Dermis microvascular lymphatic vessel endothelial cell (primary cell): Measurements from ENCODE around the gene ISOC2. TPM values are rescaled to one million over a fixed set of nuclear protein-coding genes. Genes with fewer than 3 reads are reported as not detected.
"Not testable (repeated sequence)": the region's sequence is repeated elsewhere in the genome, so short reads cannot be mapped to it uniquely, and the experiment has no call there.

Source experiments
- DNase-seq, 2 donors: peaks; one replicate each; pipeline versions ENCODE4 v3.0.0 to v3.0.0-alpha.2; 2010; ENCODE audit warnings: low read depth in 2 of 2
- total RNA-seq: library from RNA; depleted of rRNA; stranded (reverse); fragments of >200 nt; gene quantifications from 2 replicates; pipeline ENCODE4 v1.2.1, GENCODE V29; 2014

The ISOC2 gene
- total RNA-seq, 1 donor from 2014 or later, result 61.0 TPM

DNA sequence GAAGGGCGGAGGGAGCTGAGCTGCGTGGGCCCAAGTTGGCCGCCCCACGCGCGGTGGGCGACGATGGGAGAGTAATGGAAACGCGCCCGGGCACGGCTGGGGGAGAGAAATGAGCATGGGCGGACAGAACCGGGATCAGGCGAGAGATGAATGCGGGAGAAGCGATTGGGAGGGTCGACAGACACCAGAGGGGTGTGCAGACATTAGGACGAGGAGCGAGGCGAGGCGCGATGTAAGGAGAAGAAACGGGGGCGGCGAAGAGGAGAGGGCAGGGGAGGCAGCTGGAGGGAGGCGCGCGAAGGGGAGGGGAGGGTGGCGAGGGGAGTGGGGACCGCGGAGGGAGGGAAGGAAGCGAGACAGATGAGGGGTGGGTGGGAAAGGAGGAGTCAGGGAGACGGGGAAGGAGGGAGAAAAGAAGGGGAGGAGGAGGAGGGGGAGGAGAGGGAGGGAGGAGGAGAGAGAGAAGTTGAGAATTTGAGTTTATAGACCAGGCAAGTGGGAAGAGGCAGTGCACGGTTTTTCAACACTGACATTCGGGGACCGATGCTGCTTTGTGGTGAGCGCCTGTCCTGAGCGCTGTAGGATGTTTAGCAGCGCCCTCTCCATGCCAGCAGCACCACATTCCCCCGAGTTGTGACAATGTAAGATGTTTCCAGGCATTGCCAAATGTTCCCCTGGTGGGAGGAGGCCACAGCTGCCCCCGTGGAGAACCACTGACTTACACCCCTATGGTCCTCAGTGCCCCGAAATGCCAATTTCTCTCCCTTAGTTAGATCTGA lies 18.2 kb downstream of the ISOC2 start, which contains the start of gene SHISA7:
SHISA7 (minus strand) TSS at position 256 of the 779 bp plus-strand sequence. CDS start 437 bp downstream, outside the sequence.
- no peak for DNase-seq

DNA sequence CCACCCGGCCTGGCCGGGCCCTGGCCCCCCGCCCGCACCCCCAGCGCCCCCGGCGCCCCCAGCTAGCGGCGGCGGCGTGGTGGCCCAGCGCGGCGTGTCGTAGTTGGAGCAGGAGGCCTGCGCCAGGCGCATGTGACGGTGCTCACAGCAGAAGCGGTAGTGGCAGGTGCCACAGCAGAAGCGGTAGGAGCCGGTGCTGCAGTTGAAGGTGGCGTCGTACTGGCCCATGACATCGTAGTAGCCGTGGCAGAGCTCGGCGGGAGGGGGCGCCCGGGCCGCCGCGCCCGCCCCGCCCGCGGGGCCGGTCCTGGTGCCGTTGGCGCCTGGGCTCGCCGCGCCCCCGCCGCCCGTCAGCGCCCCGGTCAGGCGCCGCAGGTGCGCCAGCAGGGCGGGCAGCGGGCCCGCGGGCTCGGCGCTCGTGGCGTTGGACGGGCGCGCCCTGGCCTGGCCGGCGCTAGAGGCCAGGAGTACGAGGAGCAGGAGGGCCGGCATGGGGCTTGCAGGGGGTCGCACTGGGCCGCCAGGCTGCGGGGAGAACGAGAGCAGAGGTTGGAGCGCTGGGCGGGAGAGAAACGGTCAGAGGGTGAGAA lies 19.0 kb downstream of the ISOC2 start:
- DNase-seq, result no peak

DNA sequence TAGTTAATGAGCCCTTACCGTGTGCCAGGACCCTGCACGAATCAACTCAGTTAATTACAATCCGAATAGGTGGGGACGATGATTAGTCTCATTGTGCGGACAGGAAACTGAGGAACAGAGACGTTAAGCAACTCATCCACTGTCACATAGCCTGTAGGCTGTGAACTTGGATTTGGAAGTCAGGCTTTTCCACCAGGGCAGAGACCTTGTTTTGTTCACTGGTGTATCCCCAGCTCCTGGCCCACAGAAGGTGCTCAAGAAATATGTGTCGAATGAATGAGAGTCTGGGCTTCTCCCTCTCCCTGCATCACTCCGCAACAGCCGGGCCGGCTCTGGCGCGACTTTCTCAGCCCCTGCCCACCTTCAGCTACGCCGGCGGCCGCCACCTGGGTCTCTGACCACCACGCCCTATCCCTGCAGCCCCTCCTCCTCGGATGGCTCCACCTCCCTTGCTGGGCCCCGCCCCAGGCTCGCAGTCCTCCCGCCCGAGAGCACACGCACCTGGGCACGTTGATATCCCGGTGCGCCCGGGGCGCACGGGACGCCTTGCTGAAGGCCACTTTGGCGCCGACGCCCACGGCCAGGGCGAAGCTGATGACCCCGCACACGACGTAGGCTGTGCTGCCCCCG lies 19.6 kb downstream of the ISOC2 start:
- no peak for DNase-seq

DNA sequence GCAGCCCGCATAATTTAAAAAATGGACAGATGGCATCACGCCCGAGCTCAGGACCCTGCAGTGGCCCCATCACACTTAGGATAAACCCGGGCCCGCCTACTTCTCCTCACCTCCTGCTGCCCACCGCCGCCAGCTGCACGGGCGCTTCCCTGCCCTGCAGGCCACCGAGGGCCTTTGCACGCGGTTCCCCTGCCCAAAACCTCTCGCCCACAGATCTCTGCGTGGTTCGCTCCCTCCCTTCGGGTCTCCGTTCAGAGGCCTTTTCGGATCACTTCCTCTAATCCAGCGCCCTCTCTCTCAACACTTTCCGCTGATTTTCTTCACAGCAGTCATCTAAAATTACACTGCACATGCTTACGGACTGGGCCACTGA lies 20.1 kb downstream of the ISOC2 start:
- DNase-seq, result no peak

DNA sequence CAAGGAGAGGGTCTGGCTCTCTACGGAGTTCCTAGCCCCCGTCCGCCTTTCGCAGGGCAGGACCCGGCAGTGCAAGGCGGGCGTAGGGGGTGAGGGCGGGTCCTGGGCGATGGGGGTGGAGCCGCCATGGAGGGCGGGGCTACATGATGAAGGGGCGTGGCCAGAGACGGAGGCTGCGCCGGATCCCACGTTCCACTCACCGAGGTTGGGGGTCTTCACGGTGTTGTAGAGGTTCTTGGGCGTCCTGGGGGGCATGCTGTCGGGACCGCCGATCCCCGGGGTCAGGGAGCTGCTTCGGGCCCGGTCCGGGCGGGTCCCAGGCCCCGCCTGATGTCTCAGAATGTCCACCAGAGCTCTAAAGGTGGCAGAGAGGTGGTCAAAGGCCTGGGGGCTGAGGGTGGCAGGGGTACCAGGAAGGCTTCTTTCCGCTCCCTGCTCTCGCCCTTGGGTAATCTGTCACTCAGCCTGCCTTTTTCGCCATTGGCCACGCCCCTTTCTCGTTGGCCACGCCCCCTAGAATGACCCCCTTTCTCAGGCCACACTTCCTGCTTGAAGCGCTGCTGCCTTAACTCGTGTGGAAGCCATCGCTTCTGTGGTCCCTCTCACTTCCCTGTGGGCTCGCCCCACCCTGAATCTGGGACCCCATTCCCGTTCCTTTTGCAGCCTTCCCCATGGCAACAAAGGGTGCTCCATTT lies 20.9 kb downstream of the ISOC2 start:
- no peak for DNase-seq

DNA sequence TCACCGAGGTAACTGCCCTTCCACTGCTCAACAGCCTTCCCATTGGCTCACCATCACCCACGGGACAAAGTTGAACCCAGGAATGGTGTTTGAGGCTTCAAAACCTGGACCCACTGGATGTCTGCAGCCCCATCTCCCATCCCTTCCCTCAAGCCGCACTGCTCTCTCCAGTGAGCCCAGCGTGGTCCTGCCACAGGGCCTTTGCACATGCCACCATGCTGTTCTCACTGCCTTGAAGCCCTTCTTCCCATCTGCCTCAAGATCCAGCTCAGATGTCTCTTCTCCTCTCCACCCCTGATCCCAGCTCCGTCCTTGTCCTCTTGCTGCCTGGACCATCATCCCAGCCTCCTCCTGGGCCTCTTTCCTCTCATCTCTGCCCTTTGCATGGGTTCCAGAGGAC lies 22.4 kb downstream of the ISOC2 start:
- DNase-seq, result no peak

DNA sequence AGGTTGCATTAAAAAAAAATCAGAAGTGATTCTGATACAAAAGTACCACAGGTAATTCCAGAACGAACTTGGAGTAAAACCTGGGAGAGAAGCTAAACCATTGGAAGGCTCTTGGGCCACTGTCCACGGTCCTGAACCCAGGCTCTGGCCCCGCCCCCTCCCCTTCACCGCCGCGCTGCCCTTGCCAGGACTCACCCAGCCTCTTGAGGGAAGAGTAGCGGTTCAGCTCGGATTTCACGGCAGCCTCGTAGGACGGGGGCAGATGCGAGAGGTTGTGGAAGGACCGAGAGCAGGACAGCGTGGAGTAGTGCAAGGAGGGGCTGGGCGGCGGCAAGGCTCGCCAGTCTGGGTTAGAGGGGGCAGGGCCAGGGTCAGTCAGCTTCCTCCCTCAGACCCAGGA lies 24.0 kb downstream of the ISOC2 start:
- DNase-seq, result peak in 1 of 2 donors; percentile 61

DNA sequence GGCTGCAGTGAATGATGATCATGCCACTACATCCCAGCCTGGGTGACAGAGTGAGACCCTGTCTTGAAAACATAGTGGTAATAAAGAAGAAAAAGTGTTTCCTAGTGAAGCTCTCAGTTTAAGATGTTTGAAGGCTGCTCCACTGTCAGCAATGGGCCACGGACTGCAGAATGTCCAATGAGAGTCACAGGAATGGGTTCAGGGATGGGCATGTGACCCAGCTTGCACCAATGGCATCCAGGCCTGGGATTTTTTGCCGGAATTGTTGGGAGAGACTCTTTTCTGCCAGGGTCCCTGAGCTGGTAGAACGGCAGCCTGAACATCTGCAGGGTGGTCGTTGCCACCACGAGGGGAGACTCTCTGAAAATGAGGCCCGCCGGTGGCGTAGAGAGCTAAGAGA lies 24.6 kb downstream of the ISOC2 start:
- no peak for DNase-seq

DNA sequence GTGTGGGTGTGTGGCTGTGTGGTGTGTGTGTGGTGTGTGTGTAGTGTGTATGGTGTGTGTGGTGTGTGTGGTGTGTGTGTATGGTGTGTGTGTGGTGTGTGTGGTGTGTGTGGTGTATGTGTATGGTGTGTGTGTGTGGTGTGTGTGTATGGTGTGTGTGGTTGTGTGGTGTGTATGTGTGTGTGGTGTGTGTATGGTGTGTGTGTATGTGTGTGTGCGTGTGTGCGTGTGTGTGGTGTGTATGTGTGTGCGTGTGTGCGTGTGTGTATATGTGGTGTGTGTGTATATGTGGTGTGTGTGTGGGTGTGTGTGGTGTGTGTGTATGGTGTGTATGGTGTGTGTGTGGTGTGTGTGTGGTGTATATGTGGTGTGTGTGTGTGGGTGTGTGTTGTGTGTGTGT lies 26.4 kb downstream of the ISOC2 start:
- DNase-seq, result no peak

DNA sequence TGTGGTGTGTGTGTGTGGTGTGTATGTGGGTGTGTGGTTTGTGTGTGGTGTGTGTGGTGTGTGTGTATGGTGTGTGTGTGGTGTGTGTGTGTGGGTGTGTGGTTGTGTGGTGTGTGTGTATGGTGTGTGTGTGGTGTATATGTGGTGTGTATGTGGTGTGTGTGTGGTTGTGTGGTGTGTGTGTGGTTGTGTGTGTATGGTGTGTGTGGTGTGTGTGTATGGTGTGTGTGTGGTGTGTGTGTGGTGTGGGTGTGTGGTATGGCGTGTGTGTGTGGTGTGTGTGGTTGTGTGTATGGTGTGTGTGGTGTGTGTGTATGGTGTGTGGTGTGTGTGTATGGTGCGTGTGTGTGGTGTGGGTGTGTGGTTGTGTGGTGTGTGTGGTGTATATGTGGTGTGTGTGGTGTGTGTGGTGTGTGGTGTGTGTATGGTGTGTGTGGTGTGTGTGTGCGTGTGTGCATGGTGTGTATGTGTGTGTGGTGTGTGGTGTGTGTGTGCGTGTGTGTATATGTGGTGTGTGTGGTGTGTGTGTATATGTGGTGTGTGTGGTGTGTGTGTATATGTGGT lies 27.0 kb downstream of the ISOC2 start:
- no peak for DNase-seq

DNA sequence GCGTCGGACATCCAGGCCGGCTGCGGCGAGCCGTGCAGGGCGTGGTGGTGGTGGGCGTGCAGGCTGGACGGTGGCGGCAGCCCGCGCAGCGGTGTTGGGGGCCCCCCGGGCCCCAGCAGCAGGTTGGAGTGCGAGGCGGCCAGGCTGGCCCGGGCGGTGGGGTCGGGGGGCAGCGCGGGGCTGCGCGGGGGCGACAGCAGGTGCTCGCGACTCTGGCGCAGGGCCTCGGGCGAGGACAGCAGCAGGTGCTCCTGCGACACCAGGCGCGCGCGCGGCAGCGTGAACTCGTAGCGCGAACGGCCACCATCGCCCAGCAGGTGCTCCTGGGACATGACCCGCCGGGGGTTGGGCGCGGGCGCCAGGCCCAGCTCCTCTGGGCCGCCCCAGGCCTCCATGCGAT lies 28.1 kb downstream of the ISOC2 start:
- no peak for DNase-seq

DNA sequence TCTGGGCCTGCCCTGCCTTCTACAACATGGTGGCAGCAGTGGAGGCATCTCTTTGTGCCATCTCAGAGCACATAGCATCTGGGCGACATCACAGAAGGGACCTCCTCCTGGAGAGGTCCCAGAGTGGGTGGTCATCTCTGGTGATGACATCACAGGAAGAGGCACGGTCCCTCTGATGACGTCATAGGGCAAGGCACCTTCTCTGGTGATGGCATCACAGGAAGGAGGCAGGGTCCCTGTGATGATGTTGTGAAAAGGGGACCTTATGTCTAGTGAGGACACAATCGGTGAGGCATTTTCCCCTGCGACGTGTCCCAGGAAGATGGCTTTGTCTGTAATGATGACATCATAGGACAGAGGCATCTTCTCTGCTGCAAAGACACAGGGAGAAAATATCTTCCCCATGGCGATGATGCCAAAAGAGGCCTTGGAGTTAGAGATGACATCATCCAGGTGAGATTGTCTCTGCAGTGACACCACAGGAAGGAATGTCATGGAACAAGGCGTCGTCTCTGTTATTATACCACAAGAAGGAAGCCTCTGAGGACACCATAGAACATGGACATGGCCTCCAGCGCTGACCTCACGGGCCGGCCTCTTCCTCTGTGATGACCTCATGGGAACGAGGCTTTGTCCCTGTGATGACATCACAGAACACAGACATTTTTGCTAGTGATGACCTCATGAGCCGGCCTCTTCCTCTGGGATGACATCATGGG lies 29.0 kb downstream of the ISOC2 start:
- no peak for DNase-seq

DNA sequence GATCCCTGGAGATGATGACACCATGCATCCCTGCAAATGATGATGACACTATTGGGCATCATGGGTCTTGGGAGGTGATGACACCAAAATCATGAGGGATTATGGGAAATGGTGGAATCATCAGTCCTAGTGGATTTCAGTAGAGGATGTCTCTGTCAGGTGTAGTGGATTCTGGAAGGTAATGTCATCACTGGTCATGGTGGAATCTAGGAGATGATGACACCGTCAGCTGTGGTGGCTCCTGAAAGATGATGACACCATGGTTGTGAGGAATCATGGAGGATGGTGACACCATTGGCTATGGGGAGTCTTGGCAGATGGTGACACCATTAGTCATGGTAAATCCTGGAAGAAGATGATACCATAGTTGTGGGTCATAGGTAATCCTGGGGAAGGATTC lies 30.3 kb downstream of the ISOC2 start:
- DNase-seq, result no peak

DNA sequence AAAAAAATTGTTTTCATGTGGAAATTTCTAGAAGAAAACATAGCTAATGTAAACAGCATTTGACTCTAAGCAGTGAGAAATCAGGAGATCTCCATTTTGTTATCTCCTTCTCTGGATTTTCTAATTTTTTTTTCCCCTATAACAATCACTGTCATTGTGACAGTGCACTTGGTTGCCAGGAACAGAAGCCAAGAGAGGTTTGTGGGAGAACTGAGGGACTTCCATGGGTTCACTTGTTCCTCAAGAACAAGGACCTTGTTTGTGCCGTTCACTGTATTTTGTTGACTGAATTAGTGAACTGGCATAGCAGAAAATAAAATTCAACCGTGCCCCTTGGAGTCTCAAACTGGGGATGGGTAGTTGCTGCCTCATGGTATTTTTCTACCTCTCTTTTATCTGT lies 35.4 kb downstream of the ISOC2 start:
- no peak for DNase-seq

DNA sequence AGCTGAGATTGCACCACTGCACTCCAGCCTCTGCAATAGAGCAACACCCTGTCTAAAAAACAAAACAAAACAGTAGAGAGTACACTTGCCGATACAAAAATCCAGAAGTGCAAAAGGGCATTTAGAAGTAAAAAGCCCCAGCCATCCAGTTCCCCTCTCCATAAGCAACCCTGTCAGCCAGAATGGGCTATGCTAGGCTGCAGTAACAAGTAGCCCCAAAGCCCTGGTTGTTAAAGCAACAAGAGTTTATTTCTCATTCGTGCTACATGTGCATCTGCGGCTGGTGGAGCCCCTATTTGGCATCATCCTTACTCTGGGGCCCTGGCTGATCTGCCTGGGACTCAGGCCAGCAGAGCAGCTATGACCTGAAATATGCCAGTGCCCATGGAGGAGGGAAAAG lies 36.9 kb downstream of the ISOC2 start:
- DNase-seq, result no peak

DNA sequence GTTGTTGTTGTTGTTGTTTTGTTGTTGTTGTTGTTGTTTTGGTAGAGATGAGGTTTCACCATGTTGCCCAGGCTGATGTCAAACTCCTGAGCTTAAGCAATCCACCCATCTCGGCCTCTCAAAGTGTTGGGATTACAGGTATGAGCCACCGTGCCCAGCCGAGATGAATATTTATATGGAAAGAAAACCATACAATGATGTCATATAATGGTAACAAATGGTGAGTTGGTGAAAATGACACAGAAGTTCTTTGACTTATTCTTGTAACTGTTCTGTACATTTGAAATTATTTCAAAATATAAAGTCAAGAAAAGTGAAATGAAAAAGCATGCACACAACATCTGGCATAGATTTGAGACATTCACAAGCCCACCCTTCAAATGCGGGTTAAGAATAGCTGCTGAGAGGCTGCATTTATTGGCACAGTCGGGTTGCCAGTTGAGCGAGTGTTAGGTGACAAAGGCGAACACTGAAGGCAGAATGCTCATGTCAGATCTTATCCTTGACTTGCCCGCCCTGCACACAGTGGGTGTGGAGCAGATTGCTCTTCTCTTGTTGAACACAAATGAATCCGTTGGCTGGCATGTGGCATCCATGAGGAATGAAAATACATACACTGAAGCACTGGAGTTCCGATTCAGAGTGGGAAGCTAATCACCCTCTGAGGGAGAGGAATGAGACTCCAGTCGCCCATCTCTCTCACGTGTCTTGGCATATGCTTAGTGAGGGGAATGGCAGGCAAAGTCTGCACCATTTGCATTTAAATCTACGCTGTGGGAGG lies 38.0 kb downstream of the ISOC2 start:
- DNase-seq, result no peak

DNA sequence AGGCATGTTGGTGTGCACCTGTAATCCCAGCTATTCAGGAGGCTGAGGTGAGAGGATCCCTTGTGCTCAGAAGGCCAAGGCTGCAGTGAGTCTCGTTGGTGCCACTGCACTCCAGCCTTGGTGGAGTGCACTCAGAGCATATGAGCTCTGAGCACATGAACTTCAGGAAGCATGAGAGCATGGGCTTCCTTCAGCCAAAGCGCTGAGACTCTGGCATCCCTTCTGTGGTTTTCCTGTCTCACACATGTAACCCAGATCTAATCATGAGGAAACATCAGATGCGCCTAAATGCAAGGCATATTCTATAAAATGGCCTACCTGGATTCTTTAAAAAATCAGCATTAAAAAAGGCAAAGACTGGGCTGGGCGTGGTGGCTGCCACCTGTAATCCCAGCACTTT lies 40.2 kb downstream of the ISOC2 start:
- not testable (repeated sequence) for DNase-seq

DNA sequence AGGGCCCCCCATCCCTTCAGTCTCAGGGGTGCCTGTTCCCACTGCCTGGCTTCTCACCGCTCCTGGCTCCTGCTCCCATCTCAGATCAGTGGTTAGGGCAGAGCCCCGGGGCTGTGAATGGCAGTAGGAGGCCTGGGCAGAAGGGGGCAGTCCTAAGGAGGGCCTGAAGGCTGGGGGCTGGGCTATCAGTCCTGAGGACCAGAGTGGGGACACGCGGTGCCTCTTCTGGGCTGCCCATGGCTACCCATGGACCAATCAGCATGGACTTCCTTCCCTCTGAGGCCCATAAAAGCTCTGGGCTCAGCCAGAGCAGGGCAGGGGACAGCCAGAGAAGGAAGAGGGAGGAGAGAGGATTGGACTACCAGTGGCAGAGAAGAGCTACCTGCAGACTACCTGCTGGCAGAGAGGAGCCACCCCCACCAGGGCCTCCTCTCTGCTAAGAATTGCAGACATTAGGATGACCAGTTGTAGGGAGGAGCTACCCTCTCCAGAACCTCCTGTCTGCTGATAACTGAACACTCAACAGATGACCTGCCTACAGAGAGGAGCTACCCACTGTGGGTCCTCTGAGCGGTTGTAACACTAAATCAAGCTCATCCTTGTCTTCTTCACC lies 41.7 kb downstream of the ISOC2 start:
- DNase-seq, result no peak

DNA sequence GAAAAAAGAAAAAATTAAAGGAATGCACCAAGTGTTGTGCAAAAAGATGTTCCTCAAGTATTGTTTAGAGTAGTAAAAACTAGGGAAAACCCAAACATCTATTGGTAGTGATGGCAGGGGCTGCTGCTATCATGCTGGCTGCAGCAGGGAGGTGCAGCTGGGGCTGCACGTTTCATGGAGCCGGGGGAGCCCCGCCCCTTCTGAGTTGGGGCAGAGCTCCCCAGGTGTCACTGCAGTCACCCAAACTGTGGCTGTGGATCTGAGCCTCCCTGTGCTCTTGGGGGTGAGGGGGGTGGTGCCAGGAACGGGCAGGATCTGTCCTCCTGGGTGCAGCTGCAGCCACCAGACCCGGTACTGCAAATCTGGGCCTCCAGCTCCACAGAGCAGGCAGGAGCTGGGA lies 42.3 kb downstream of the ISOC2 start:
- DNase-seq, result no peak

DNA sequence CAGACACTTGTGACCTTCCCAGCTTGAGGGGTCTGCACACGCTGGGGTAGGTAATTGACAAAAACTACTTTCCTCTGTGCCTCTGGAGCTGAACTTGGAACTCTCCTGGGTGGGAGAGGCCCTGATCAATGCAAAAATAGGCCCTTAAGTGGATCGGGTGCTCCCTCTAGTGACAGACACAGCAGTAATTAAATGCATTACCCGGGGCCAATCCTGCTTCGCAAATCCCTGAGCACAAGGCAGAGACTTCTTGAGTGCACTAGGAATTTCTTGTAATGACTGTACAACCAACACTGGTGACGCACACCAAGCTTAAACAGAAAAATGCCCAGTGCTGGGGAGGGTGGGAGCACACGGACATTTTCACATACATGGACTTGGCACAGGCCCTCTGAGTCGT lies 43.3 kb downstream of the ISOC2 start:
- peak; percentile 55 to 76 for DNase-seq
